ENCODE measurements around the gene CD93. TPM values are rescaled to one million over a fixed set of nuclear protein-coding genes. Genes with fewer than 3 reads are reported as not detected.

CD93 gene
- total RNA-seq, 2 experiments from 2014 or later = 1.1 TPM

DNA sequence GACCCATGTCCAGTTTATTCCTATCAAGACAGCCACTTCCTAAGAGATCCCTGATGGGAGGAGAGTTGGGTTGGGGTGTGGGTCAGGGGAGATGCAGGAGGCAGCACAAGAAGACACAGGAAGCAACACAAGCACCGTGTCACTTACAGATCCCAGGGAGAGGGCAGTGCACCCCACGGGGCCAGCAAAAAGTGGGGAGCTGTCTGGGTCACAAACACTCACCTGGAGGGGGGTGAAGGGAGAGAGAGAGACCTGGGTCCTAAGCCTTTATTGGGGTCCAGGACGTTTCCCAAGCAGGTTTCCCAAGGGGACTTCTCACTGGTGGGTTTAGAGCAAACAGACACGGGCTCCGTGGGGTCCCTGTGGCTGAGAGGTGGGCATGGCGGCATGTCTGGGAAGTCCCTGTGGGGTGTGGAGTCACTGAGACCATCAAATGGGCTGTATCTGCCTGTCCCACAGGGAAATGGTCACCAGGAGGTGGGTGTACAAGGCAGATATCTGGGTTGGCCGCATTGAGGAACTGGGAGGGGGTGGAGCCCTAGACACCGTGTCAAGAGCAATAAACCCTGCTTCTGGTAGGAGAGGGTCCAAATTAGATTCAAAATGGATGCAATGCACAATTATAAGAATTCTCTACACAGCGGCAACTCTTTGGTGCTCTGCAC, 1.6 kb upstream of the CD93 start:
- intact Hi-C loops (cut with DNase I, micrococcal nuclease) = no loop called here
- peaks cover 18% of the 10 kb centered on the region for H3K4me1 Mint-ChIP-seq (ENCODE audit: low read depth)

DNA sequence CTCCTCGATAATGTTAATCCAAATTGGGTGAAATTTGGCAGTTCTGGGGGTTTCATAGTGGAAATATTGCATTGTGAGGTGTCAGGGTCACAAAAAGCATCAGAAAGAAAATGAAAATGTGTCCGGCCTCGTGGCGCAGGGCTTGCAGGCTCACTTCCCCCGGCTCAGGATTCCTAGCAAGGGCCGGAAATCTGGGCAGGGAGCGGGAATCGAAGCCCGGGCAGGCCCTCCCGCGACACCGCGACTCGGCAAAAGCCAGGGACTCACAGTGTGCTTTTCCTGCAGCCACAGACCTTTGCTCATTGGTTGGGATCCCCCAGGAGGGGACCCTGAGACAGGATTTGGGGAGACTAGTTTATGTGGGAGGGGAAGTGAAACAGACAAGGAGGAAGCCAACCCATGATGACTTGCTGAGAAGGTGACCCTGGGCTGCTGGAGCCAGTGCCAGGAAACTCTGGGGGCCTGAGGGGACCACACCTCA, 847 bp upstream of the CD93 start:
- no peaks in the 10 kb centered on the region for H3K9me3 Mint-ChIP-seq
- no peak for ATAC-seq (ENCODE audit: poor library complexity)
- Histone ChIP-seq H3K4me3 (ENCODE audit: low read length) (no peak overlapping the region), H3K9me3 (ENCODE audit: control insufficient read depth in 1 of 2, insufficient read depth in 1 of 2, low read length in 2 of 2) (peaks cover 0 to 10% of the 10 kb centered on the region in 2 experiments), H3K27ac (ENCODE audit: low read depth in 1 of 2, low read length in 2 of 2) (peak overlapping the region in 1 of 2 donors; percentile 18), H3K4me1 (ENCODE audit: insufficient read depth, low read length) (peaks cover 34% of the 10 kb centered on the region), H3K27me3 (ENCODE audit: control insufficient read depth in 1 of 2, insufficient read depth in 2 of 2, low read length in 2 of 2) (peaks cover 2 to 4% of the 10 kb centered on the region in 2 experiments), H3K36me3 (ENCODE audit: insufficient read depth, low read length) (no peaks in the 10 kb centered on the region)
- TF ChIP-seq, protein P1, sequence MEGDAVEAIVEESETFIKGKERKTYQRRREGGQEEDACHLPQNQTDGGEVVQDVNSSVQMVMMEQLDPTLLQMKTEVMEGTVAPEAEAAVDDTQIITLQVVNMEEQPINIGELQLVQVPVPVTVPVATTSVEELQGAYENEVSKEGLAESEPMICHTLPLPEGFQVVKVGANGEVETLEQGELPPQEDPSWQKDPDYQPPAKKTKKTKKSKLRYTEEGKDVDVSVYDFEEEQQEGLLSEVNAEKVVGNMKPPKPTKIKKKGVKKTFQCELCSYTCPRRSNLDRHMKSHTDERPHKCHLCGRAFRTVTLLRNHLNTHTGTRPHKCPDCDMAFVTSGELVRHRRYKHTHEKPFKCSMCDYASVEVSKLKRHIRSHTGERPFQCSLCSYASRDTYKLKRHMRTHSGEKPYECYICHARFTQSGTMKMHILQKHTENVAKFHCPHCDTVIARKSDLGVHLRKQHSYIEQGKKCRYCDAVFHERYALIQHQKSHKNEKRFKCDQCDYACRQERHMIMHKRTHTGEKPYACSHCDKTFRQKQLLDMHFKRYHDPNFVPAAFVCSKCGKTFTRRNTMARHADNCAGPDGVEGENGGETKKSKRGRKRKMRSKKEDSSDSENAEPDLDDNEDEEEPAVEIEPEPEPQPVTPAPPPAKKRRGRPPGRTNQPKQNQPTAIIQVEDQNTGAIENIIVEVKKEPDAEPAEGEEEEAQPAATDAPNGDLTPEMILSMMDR (IDR thresholded peaks at IDR 0.05) = no peak
- peak in 2 of 14 experiments; percentile 45 to 50 for DNase-seq
- no peak overlapping the region for H3K27ac Mint-ChIP-seq
- H3K4me1 Mint-ChIP-seq (ENCODE audit: low read depth) = peaks cover 18% of the 10 kb centered on the region
- H3K4me3 Mint-ChIP-seq = no peak overlapping the region
- intact Hi-C loops (cut with DNase I, micrococcal nuclease) = no loop called here
- no peaks in the 10 kb centered on the region for H3K27me3 Mint-ChIP-seq
- ChIA-PET CTCF (no interaction called here), POLR2A (no interaction called here)
- no peaks in the 10 kb centered on the region for H3K36me3 Mint-ChIP-seq (ENCODE audit: low read depth)

More for the DNA sequence above, 1.6 kb upstream of the CD93 start:
- Mint-ChIP-seq H3K27ac (no peak overlapping the region), H3K36me3 (ENCODE audit: low read depth) (no peaks in the 10 kb centered on the region), H3K9me3 (no peaks in the 10 kb centered on the region), H3K27me3 (peaks cover 6% of the 10 kb centered on the region), H3K4me3 (no peak overlapping the region)
- H3K27ac ChIP-seq (ENCODE audit: low read depth in 1 of 2, low read length in 2 of 2) = no peak overlapping the region
- peaks cover 34% of the 10 kb centered on the region for H3K4me1 ChIP-seq (ENCODE audit: insufficient read depth, low read length)
- CTCF ChIA-PET = no interaction called here
- no peak overlapping the region for H3K4me3 ChIP-seq (ENCODE audit: low read length)
- no peaks in the 10 kb centered on the region for H3K36me3 ChIP-seq (ENCODE audit: insufficient read depth, low read length)
- peak in 2 of 14 experiments; percentile 31 to 33 for DNase-seq
- H3K9me3 ChIP-seq (ENCODE audit: control insufficient read depth in 1 of 2, insufficient read depth in 1 of 2, low read length in 2 of 2) = peaks cover 0 to 10% of the 10 kb centered on the region in 2 experiments
- TF ChIP-seq, protein P1 (IDR thresholded peaks at IDR 0.05) = no peak
- H3K27me3 ChIP-seq (ENCODE audit: control insufficient read depth in 1 of 2, insufficient read depth in 2 of 2, low read length in 2 of 2) = peaks cover 2 to 4% of the 10 kb centered on the region in 2 experiments
- POLR2A ChIA-PET = no interaction called here
- ATAC-seq (ENCODE audit: poor library complexity) = no peak

DNA sequence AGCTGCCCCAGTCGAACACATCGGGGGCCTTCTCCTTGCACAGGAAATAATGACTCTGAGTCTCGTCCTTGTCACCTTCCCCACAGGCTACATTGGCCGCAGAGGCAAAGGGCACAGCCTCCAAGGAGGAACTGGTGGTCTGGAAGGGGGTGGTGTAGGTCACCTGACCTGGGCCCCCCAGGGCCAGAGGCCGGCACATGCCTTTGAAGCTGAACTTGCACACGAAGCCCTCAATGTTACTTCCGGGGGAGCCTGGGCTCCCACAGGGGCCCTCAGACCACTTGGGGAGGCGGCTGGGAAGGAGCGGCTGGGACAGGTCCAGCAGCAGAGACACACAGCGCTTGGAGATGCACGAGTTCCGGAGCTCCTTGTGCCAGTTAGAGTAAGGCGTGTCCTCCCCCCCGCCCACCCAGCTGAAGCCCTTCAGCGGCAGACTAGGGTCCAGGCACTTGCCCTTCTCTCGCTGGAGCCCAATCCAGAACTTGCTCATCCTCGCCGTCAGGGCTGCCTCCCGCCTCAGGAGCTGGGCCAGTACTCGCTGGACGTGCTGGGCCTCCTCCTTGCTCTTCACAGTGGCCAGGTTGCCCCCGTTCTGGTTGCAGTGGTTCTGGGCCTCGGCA, 578 bp downstream of the CD93 start:
- ATAC-seq (ENCODE audit: poor library complexity) (no peak), DNase-seq (no peak)
- no peak overlapping the region for H3K27ac Mint-ChIP-seq
- ChIA-PET POLR2A (interaction anchor here (1.1 kb wide), 1 partner anchor 265 kb away, joined by 3 read pairs; the partner anchor contains the start of gene NXT1), CTCF (no interaction called here)
- H3K4me3 Mint-ChIP-seq = peak overlapping the region; percentile 75
- peaks cover 34% of the 10 kb centered on the region for H3K4me1 ChIP-seq (ENCODE audit: insufficient read depth, low read length)
- no peaks in the 10 kb centered on the region for H3K9me3 Mint-ChIP-seq
- H3K4me1 Mint-ChIP-seq (ENCODE audit: low read depth) = peaks cover 18% of the 10 kb centered on the region
- H3K36me3 ChIP-seq (ENCODE audit: insufficient read depth, low read length) = no peaks in the 10 kb centered on the region
- intact Hi-C loops (cut with DNase I, micrococcal nuclease) = no loop called here
- peak overlapping the region; percentile 56 for H3K4me3 ChIP-seq (ENCODE audit: low read length)
- H3K36me3 Mint-ChIP-seq (ENCODE audit: low read depth) = no peaks in the 10 kb centered on the region
- no peak overlapping the region for H3K27ac ChIP-seq (ENCODE audit: low read depth in 1 of 2, low read length in 2 of 2)
- H3K9me3 ChIP-seq (ENCODE audit: control insufficient read depth in 1 of 2, insufficient read depth in 1 of 2, low read length in 2 of 2) = peaks cover 0 to 10% of the 10 kb centered on the region in 2 experiments
- no peaks in the 10 kb centered on the region for H3K27me3 Mint-ChIP-seq
- H3K27me3 ChIP-seq (ENCODE audit: control insufficient read depth in 1 of 2, insufficient read depth in 2 of 2, low read length in 2 of 2) = no peaks in the 10 kb centered on the region
- TF ChIP-seq, protein P1 (IDR thresholded peaks at IDR 0.05) = no peak

Measured in CD4-positive, alpha-beta T cell (primary cell).